Measurements from ENCODE around the gene PCDHB14. TPM values are rescaled to one million over a fixed set of nuclear protein-coding genes. Genes with fewer than 3 reads are reported as not detected.
"Not testable (repeated sequence)": the region's sequence is repeated elsewhere in the genome, so short reads cannot be mapped to it uniquely, and the experiment has no call there.

The PCDHB14 gene
- total RNA-seq, 1 donor from 2014 or later: 8.0 TPM

DNA sequence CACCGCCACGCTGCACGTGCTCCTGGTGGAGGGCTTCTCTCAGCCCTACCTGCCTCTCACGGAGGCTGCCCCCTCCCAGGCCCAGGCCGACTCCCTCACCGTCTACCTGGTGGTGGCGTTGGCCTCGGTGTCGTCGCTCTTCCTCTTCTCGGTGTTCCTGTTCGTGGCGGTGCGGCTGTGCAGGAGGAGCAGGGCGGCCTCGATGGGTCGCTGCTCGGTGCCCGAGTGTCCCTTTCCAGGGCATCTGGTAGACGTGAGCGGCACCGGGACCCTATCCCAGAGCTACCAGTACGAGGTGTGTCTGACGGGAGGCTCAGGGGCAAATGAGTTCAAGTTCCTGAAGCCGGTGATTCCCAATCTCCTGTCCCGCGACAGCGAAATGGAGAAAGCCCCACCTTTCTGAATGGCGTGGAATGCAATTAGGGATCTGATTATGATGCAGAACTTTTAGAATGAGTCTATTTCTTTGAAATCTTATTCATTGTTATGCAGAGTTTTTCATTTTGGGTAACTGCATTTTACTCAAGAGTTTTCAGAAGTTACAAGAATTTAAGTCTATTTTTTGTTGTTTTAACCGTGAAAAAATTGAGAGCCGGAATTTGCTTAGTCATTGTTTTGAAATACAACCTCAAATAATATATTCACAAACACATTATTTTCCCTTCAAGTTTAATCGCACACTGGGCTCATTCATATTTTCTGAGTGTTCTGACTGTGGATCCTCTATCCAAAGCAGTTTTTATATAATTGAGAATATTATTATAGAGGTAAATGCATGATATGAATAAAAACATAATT, 13.6 kb downstream of the PCDHB14 start:
- Mint-ChIP-seq H3K9me3 (ENCODE audit: low read depth) (peaks cover 51% of the 10 kb centered on the region), H3K36me3 (ENCODE audit: insufficient read depth) (peaks cover 38% of the 10 kb centered on the region), H3K27ac (peak overlapping the region; percentile 74), H3K4me1 (ENCODE audit: low read depth) (no peaks in the 10 kb centered on the region), H3K27me3 (no peaks in the 10 kb centered on the region), H3K4me3 (ENCODE audit: low read depth) (no peak overlapping the region)
- TF ChIP-seq, protein P1, sequence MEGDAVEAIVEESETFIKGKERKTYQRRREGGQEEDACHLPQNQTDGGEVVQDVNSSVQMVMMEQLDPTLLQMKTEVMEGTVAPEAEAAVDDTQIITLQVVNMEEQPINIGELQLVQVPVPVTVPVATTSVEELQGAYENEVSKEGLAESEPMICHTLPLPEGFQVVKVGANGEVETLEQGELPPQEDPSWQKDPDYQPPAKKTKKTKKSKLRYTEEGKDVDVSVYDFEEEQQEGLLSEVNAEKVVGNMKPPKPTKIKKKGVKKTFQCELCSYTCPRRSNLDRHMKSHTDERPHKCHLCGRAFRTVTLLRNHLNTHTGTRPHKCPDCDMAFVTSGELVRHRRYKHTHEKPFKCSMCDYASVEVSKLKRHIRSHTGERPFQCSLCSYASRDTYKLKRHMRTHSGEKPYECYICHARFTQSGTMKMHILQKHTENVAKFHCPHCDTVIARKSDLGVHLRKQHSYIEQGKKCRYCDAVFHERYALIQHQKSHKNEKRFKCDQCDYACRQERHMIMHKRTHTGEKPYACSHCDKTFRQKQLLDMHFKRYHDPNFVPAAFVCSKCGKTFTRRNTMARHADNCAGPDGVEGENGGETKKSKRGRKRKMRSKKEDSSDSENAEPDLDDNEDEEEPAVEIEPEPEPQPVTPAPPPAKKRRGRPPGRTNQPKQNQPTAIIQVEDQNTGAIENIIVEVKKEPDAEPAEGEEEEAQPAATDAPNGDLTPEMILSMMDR (IDR thresholded peaks at IDR 0.05; ENCODE audit: unreplicated experiment): no peak
- DNase-seq (ENCODE audit: low spot score, unreplicated experiment): no peak

DNA sequence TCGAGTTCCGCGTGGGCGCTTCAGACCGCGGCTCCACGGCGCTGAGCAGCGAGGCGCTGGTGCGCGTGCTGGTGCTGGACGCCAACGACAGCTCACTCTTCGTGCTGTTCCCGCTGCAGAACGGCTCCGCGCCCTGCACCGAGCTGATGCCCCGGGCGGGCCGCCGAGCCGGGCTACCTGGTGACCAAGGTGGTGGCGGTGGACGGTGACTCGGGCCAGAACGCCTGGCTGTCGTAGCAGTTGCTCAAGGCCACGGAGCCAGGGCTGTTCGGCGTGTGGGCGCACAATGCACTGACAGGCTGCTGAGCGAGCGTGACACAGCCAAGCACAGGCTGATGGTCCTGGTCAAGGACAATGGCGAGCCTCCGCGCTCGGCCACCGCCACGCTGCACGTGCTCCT, 18.4 kb downstream of the PCDHB14 start:
- Mint-ChIP-seq H3K27me3 (no peaks in the 10 kb centered on the region), H3K4me3 (ENCODE audit: low read depth) (no peak overlapping the region), H3K9me3 (ENCODE audit: low read depth) (peaks cover 60% of the 10 kb centered on the region), H3K27ac (no peak overlapping the region), H3K4me1 (ENCODE audit: low read depth) (no peaks in the 10 kb centered on the region), H3K36me3 (ENCODE audit: insufficient read depth) (peaks cover 50% of the 10 kb centered on the region)
- no peak for DNase-seq (ENCODE audit: low spot score, unreplicated experiment)
- TF ChIP-seq, protein P1 (IDR thresholded peaks at IDR 0.05; ENCODE audit: unreplicated experiment): no peak

DNA sequence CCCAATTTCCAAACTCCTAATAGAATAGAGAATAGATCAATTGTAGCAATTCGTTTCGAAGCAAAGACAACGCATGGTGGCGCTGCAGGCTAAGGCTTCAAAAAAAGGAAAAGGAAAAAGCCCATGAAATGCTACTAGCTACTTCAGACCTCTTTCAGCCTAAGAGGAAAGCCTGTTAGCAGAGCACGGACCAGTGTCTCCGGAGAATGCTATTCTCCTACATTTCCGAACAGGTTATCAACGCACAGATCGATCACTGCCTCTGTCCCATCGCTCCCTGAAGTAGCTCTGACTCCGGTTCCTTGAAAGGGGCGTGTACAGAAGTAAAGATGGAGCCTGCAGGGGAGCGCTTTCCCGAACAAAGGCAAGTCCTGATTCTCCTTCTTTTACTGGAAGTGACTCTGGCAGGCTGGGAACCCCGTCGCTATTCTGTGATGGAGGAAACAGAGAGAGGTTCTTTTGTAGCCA, 22.1 kb downstream of the PCDHB14 start, which contains the start of gene PCDHB15:
Gene PCDHB15, plus strand, starts transcription at position 146 of the 468 bp plus-strand sequence. Its CDS starts 184 bp downstream, at position 330.
- peaks cover 69% of the 10 kb centered on the region for H3K9me3 Mint-ChIP-seq (ENCODE audit: low read depth)
- H3K4me3 Mint-ChIP-seq (ENCODE audit: low read depth): peak within 1 kb of the TSS; percentile 66
- no peaks in the 10 kb centered on the region for H3K4me1 Mint-ChIP-seq (ENCODE audit: low read depth)
- peaks cover 58% of the 10 kb centered on the region for H3K36me3 Mint-ChIP-seq (ENCODE audit: insufficient read depth)
- no peak for DNase-seq (ENCODE audit: low spot score, unreplicated experiment)
- TF ChIP-seq, protein P1 (IDR thresholded peaks at IDR 0.05; ENCODE audit: unreplicated experiment): peak; percentile 46
- H3K27me3 Mint-ChIP-seq: no peaks in the 10 kb centered on the region
- H3K27ac Mint-ChIP-seq: peak within 1 kb of the TSS; percentile 79

DNA sequence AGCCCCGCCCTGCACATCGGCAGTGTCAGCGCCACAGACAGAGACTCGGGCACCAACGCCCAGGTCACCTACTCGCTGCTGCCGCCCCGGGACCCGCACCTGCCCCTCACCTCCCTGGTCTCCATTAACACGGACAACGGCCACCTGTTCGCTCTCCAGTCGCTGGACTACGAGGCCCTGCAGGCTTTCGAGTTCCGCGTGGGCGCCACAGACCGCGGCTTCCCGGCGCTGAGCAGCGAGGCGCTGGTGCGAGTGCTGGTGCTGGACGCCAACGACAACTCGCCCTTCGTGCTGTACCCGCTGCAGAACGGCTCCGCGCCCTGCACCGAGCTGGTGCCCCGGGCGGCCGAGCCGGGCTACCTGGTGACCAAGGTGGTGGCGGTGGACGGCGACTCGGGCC, 23.8 kb downstream of the PCDHB14 start:
- not testable (repeated sequence) for H3K27ac Mint-ChIP-seq; H3K4me3 Mint-ChIP-seq (ENCODE audit: low read depth); H3K27me3 Mint-ChIP-seq; H3K4me1 Mint-ChIP-seq (ENCODE audit: low read depth); DNase-seq (ENCODE audit: low spot score, unreplicated experiment)
- Mint-ChIP-seq H3K36me3 (ENCODE audit: insufficient read depth) (peaks cover 51% of the 10 kb centered on the region), H3K9me3 (ENCODE audit: low read depth) (peaks cover 66% of the 10 kb centered on the region)

DNA sequence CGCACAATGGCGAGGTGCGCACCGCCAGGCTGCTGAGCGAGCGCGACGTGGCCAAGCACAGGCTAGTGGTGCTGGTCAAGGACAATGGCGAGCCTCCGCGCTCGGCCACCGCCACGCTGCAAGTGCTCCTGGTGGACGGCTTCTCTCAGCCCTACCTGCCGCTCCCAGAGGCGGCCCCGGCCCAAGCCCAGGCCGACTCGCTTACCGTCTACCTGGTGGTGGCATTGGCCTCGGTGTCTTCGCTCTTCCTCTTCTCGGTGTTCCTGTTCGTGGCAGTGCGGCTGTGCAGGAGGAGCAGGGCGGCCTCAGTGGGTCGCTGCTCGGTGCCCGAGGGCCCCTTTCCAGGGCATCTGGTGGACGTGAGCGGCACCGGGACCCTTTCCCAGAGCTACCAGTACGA, 24.3 kb downstream of the PCDHB14 start:
- not testable (repeated sequence) for DNase-seq (ENCODE audit: low spot score, unreplicated experiment); H3K4me3 Mint-ChIP-seq (ENCODE audit: low read depth); H3K4me1 Mint-ChIP-seq (ENCODE audit: low read depth); H3K27me3 Mint-ChIP-seq
- peak overlapping the region; percentile 69 for H3K27ac Mint-ChIP-seq
- peaks cover 64% of the 10 kb centered on the region for H3K9me3 Mint-ChIP-seq (ENCODE audit: low read depth)
- peaks cover 48% of the 10 kb centered on the region for H3K36me3 Mint-ChIP-seq (ENCODE audit: insufficient read depth)

DNA sequence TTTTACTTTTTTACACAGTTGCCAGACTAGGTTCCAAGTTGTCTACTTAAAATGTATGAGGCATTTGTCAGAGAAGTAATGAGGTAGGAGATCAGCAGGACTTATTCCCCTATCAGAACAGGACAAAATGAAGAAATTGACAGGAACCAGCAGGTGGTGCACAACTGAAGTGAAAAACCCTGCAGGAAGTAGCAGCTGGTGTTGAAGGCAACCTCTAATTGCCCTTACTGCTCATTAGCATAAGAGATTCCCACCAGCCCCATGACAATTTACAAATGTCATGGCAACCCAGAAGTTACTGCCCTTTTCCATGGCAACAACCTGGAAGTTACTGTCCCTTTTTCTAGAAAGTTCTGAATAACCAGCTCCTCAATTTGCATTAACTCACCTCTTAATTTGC, 27.4 kb downstream of the PCDHB14 start:
- Mint-ChIP-seq H3K4me3 (ENCODE audit: low read depth) (no peak overlapping the region), H3K36me3 (ENCODE audit: insufficient read depth) (peaks cover 40% of the 10 kb centered on the region), H3K27ac (no peak overlapping the region), H3K4me1 (ENCODE audit: low read depth) (no peaks in the 10 kb centered on the region), H3K27me3 (no peaks in the 10 kb centered on the region), H3K9me3 (ENCODE audit: low read depth) (peaks cover 66% of the 10 kb centered on the region)
- no peak for DNase-seq (ENCODE audit: low spot score, unreplicated experiment)
- TF ChIP-seq, protein P1 (IDR thresholded peaks at IDR 0.05; ENCODE audit: unreplicated experiment): no peak
